Measurements from ENCODE around the gene FOLR2.

FOLR2 gene

DNA sequence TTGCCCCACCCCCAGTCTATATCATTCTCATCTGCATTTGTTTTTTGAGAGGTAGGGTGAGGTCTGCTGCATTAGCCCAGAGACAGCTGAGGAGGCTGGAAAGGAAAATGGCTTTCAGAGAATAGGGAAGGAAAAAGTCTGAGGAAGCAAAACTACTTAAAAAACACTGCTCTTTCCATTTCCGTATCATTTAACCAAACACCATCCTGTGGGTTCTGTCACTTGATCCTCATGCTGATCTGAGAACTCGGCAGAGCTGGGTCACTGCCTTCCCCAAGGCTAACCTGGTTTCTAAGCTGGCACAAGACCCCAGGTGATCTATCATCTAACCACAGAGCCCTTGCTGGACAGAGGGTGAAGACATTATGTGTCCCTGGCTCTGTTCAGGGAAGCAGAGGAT, 1.2 kb downstream of the FOLR2 start:
- H3K79me2 ChIP-seq (ENCODE audit: insufficient read depth, low read length) = no peaks in the 10 kb centered on the region
- H3K9ac ChIP-seq (ENCODE audit: low read length) = no peak overlapping the region
- no peaks in the 10 kb centered on the region for H3K36me3 ChIP-seq (ENCODE audit: insufficient read depth, low read length)
- no peaks in the 10 kb centered on the region for H3F3A ChIP-seq (ENCODE audit: insufficient read depth, low read length)
- H3K4me3 ChIP-seq (ENCODE audit: low read depth, low read length, poor library complexity, severe bottlenecking) = no peak overlapping the region
- no peak overlapping the region for H3K27ac ChIP-seq (ENCODE audit: low read depth, low read length, poor library complexity, severe bottlenecking)
- H3K27me3 ChIP-seq (ENCODE audit: insufficient read depth, low read length) = no peaks in the 10 kb centered on the region
- H3K9me2 ChIP-seq (ENCODE audit: low read depth, low read length) = no peaks in the 10 kb centered on the region
- peaks cover 19% of the 10 kb centered on the region for H3K4me1 ChIP-seq (ENCODE audit: insufficient read depth, low read length, severe bottlenecking)
- TF ChIP-seq, protein P1, sequence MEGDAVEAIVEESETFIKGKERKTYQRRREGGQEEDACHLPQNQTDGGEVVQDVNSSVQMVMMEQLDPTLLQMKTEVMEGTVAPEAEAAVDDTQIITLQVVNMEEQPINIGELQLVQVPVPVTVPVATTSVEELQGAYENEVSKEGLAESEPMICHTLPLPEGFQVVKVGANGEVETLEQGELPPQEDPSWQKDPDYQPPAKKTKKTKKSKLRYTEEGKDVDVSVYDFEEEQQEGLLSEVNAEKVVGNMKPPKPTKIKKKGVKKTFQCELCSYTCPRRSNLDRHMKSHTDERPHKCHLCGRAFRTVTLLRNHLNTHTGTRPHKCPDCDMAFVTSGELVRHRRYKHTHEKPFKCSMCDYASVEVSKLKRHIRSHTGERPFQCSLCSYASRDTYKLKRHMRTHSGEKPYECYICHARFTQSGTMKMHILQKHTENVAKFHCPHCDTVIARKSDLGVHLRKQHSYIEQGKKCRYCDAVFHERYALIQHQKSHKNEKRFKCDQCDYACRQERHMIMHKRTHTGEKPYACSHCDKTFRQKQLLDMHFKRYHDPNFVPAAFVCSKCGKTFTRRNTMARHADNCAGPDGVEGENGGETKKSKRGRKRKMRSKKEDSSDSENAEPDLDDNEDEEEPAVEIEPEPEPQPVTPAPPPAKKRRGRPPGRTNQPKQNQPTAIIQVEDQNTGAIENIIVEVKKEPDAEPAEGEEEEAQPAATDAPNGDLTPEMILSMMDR (IDR thresholded peaks at IDR 0.05; ENCODE audit: low read length) = no peak
- TF ChIP-seq EZH2 (IDR thresholded peaks at IDR 0.05; ENCODE audit: borderline replicate concordance, low read length) = no peak
- no peaks in the 10 kb centered on the region for H3K9me3 ChIP-seq (ENCODE audit: low read length)
- no peak overlapping the region for H3K4me2 ChIP-seq (ENCODE audit: low read length)
- H2AFZ ChIP-seq (ENCODE audit: low read length) = no peak overlapping the region
- no peaks in the 10 kb centered on the region for H4K20me1 ChIP-seq (ENCODE audit: insufficient read depth, low read length)

DNA sequence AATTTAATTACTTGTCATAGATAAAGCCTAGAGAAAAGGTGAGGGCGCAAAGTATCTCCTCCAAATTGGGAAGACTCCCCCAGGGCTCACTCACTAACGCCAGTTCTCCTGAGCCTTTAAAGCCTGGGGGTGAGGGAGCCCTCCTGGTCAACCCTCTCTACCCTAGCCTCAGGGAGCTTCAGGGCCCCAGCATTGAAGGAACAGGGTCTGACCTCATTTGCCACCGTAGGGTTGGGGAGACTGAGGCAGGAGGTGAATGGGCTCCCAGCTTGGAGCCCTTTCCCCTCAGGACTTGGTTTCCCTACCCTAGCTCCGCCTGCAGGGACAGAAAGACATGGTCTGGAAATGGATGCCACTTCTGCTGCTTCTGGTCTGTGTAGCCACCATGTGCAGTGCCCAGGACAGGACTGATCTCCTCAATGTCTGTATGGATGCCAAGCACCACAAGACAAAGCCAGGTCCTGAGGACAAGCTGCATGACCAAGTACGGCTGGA, 1.7 kb downstream of the FOLR2 start:
- Histone ChIP-seq H3K4me3 (ENCODE audit: low read depth, low read length, poor library complexity, severe bottlenecking) (no peak overlapping the region), H4K20me1 (ENCODE audit: insufficient read depth, low read length) (no peaks in the 10 kb centered on the region), H3K79me2 (ENCODE audit: insufficient read depth, low read length) (no peaks in the 10 kb centered on the region), H3K9ac (ENCODE audit: low read length) (no peak overlapping the region), H3K4me1 (ENCODE audit: insufficient read depth, low read length, severe bottlenecking) (peaks cover 19% of the 10 kb centered on the region), H3K9me3 (ENCODE audit: low read length) (no peaks in the 10 kb centered on the region), H3K27ac (ENCODE audit: low read depth, low read length, poor library complexity, severe bottlenecking) (no peak overlapping the region), H2AFZ (ENCODE audit: low read length) (no peak overlapping the region), H3K27me3 (ENCODE audit: insufficient read depth, low read length) (no peaks in the 10 kb centered on the region), H3K9me2 (ENCODE audit: low read depth, low read length) (no peaks in the 10 kb centered on the region), H3K4me2 (ENCODE audit: low read length) (no peak overlapping the region), H3F3A (ENCODE audit: insufficient read depth, low read length) (no peaks in the 10 kb centered on the region), H3K36me3 (ENCODE audit: insufficient read depth, low read length) (no peaks in the 10 kb centered on the region)
- TF ChIP-seq EZH2 (IDR thresholded peaks at IDR 0.05; ENCODE audit: borderline replicate concordance, low read length) = no peak
- TF ChIP-seq, protein P1 (IDR thresholded peaks at IDR 0.05; ENCODE audit: low read length) = no peak

DNA sequence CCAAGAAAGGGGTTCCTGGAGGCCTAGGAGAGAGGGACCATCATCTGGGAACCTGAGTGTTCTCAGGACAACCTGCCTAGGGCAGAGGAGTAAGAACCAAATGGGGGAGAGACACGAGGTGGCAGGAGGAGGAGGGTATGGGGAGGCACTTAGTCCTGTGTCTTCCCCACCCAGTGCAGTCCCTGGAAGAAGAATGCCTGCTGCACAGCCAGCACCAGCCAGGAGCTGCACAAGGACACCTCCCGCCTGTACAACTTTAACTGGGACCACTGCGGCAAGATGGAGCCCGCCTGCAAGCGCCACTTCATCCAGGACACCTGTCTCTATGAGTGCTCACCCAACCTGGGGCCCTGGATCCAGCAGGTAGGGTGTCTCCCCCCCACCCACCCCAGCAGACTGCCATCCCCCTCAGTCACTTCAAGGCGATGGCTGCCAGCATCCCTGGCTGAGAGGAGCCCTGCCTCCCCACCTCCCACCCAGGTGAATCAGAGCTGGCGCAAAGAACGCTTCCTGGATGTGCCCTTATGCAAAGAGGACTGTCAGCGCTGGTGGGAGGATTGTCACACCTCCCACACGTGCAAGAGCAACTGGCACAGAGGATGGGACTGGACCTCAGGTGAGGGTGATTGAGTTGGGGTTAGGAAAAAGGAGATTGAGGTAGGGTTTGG, 4.2 kb downstream of the FOLR2 start:
- H3K4me1 ChIP-seq (ENCODE audit: insufficient read depth, low read length, severe bottlenecking) = peaks cover 27% of the 10 kb centered on the region
- H3K4me3 ChIP-seq (ENCODE audit: low read depth, low read length, poor library complexity, severe bottlenecking) = peak overlapping the region; percentile 90

More for the DNA sequence above, 4.2 kb downstream of the FOLR2 start:
- TF ChIP-seq, protein P1 (IDR thresholded peaks at IDR 0.05; ENCODE audit: low read length) = no peak
- TF ChIP-seq EZH2 (IDR thresholded peaks at IDR 0.05; ENCODE audit: borderline replicate concordance, low read length) = no peak
- Histone ChIP-seq H3K9ac (ENCODE audit: low read length) (no peak overlapping the region; the same call in 1 of the 2 replicates), H3K27ac (ENCODE audit: low read depth, low read length, poor library complexity, severe bottlenecking) (no peak overlapping the region), H3K79me2 (ENCODE audit: insufficient read depth, low read length) (no peaks in the 10 kb centered on the region), H3K4me2 (ENCODE audit: low read length) (peak overlapping the region; percentile 92), H3K9me3 (ENCODE audit: low read length) (no peaks in the 10 kb centered on the region), H3K9me2 (ENCODE audit: low read depth, low read length) (no peaks in the 10 kb centered on the region), H2AFZ (ENCODE audit: low read length) (no peak overlapping the region), H3F3A (ENCODE audit: insufficient read depth, low read length) (no peaks in the 10 kb centered on the region), H3K36me3 (ENCODE audit: insufficient read depth, low read length) (no peaks in the 10 kb centered on the region), H3K27me3 (ENCODE audit: insufficient read depth, low read length) (no peaks in the 10 kb centered on the region), H4K20me1 (ENCODE audit: insufficient read depth, low read length) (no peaks in the 10 kb centered on the region)

All from OCI-LY1 (cell line).